AG10803 (cell line): ENCODE data around the gene HOXA3.

Source experiments
- DNase-seq: peaks from one replicate; pipeline ENCODE4 v3.0.0; 2010; ENCODE audit warnings: low read depth
- H3K4me3 ChIP-seq: 2 replicates; pipeline ENCODE4 v1.5.1; 2011; ENCODE audit warnings: mild to moderate bottlenecking, low read length, control low read depth
- CTCF ChIP-seq: conservative IDR thresholded peaks from 2 replicates; pipeline ENCODE4 v1.5.1; 2011; ENCODE audit warnings: mild to moderate bottlenecking, low read length, control low read depth, inconsistent platforms

Gene HOXA3

GRCh38 chr7:27187475-27188385, 35.3 kb upstream of the HOXA3 start:
- no peak for DNase-seq
- H3K4me3 ChIP-seq = peak overlapping the region; percentile 22
- TF ChIP-seq CTCF = no peak

- no peak for TF ChIP-seq CTCF
- no peak for DNase-seq
- peak overlapping the region; percentile 79 for H3K4me3 ChIP-seq
Observed at GRCh38 chr7:27186668-27187474, 34.5 kb upstream of the HOXA3 start.

- DNase-seq = no peak
- H3K4me3 ChIP-seq = peak overlapping the region; percentile 79
- TF ChIP-seq CTCF = no peak
Observed at GRCh38 chr7:27185854-27186667, 33.7 kb upstream of the HOXA3 start.

- no peak for TF ChIP-seq CTCF
- peak within 1 kb of the TSS; percentile 79 for H3K4me3 ChIP-seq
- DNase-seq = peak; percentile 91
Observed at GRCh38 chr7:27185013-27185853, 32.9 kb upstream of the HOXA3 start, which contains the start of gene HOXA11. Gene HOXA11 (minus strand): TSS chr7:27185232. CDS start chr7:27185144, 88 bp downstream.

- H3K4me3 ChIP-seq = peak overlapping the region; percentile 79
- no peak for DNase-seq
- no peak for TF ChIP-seq CTCF
Observed at GRCh38 chr7:27184337-27185012, 32.1 kb upstream of the HOXA3 start.
